ENCODE data around the gene EID3.

The EID3 gene

DNA sequence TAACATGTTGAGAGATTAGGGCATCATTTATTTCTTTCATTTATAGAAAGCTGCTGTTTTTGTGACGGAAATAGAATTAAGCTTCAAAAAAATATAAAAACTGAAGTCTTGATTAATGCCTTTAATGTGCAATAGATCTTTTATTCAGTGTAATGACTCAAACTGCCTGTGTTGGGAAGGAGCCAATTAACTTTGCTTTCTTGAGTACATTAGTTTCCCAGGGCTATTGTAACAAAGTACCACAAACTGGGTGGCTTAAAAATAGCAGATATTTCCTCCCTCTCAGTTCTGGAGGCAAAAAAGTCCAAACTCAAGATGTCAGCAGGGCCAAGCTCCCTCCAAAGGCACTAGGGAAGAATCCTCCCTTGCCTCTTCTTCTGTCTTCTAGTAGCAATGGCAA, 36.6 kb downstream of the EID3 start:
- no peak for DNase-seq (ENCODE audit: low spot score)

DNA sequence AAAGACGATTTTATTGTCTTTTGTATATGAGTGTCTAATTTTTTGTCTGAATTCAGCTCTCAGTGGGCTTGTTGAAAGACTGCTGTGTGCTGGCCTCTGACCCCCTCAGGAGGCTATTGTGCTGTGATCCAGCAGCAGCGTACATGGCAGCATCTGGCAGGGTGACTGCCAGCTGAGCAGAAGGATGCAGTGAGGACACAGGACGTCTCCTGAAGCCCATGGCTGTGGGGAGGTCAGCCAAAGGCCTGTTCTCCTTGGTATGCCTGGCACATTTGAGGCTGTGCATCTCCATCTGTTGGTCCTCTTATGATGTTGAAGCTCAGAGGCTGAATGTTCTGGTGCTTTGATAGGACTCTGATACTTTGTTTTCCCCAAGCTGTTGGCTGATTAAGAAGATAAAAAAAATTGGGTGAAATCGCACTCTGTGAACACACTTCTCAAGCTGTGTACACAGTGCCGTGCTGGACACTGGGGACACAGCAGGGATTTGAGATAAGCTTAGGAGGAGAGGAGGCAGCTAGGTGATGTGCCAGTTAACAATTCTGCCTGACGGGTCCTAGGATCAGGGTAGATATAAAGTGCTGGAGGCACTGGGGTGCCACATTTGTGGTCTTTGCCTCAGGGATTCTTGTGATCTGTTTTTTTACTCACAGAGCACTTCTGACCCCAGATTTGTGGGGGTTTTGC, 37.5 kb downstream of the EID3 start:
- DNase-seq (ENCODE audit: low spot score): no peak

DNA sequence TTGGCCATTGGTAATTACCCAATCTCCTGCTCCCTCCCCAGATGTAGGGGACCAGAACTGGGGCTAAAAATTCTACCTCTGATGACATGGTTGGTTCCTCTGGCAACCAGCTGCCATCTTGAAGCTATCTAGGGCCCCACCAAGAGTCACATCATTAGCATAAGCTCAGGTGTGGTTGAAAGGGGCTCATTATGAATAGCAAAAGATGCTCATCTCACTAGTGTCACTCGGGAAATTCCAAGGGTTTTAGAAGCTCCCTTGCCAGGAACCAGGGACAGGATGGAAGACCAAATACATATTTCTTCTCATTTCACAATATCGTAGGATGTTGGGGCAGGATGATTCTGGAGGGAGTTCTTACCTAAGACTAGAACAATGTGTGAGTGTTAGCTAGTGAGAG, 38.6 kb downstream of the EID3 start:
- no peak for DNase-seq (ENCODE audit: low spot score)

DNA sequence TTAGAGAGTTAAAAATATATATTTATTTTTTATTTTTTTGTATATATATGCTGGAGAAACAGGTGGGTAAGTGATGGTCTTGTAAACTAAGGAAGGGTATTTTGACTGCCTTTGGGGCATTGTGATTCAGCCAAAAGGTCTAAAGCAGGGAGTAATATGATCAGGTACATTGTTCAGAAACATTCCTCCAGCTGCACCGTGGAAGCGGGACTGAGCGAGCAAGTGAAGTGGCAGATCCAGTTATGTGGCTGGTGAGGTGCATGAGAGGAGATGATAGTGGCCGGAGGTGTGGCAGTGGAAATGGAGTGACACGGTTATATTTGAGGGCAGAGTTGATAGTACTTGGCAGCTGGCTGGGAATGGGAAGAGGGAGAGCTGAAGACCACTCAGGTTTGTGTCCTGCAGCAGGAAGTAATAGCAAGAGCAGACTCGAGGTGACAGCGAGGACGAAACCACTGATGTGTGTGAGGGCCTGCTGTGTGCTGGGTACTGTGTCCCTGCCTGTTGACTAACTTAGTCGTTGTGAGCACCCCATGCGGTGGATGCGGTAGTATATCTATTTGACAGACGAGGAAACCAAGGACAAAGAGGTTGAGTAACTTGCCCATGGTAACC, 39.2 kb downstream of the EID3 start:
- DNase-seq (ENCODE audit: low spot score): no peak

DNA sequence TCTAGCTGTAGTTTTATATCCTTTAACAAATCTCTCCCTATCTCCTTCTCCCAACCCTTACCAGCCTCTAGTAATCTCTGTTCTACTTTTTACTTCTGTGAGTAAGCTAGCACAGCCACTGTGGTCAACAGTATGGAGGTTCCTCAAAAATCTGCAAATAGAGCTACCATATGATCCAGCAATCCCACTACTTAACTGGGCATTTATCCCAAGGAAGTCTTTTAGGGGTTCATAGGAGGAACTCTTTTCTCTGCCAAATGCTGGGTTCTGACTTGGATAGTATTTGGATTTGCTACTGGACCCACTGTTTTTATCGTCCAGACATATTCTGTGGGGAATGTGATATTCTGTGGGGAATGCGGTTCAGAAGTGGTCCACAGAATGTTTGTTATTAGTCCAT, 41.1 kb downstream of the EID3 start:
- no peak for DNase-seq (ENCODE audit: low spot score)

DNA sequence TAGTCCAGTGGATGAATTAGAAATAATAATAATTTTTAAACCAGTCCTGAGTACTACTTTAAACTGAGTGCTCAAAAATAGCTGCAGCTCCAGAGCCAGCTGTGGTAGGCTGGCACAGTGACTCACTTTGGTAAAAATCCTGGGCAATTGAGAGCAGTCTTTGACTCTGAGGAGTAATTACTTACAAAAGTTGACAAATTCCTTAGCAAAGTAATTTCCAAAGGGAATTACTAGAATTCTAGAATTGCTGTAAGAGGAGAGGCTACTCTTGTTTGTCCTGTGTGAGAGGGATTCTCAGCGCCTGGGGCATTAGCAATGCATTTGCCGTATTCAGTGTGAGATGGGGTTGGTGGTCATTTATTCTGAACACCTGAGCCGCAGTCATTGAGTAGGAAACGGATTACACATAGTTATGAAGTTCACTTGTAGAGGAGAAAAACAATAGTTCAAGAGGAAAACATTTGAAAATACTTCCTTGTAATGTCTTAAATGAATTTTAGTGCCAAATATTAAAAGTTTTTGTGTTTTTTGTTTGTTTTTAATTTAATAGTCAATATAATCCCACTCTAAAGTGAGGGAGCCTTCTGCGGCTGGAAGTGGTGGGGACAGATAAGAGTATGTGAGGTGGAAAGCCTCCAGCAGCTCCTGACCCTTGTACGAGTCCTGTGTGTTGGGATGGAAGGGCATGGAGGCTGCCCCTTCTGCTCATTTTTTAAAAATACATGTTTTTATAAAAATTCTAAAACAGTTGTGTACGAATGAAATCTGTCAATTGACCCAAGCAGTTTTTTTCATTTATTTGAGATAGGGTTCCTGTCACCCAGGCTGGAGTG, 41.9 kb downstream of the EID3 start:
- DNase-seq (ENCODE audit: low spot score): no peak

DNA sequence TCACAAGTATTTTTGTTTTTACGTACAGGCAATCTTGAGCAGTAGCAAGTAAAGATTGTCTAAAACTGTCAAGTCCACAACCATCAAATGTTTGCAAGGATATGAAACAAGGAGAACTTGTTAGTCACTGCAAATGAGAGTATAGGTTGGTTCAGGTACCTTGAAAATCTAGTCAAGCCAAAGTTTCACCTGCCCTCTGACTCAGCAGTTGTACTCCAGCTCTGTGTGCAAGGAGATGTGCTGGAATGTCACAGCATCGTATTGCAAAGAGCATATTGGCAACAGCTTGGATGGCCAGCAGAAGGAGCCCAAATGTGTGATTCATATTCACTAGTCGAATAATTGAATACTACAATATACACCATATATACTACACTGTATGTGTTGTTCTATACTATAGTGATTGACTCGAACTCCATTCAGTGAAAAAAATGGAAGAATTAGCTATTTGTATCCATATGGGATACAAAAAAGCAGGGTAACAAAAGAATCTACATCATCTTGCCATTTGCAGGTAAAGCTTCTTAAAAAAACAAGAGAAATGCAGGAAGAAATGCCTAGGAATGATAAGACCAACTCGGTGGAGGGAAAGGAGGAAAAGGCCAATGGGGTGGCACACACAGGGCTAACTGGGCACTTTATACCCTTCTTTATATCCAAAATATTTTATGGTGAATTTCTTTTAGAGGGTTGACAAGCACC, 44.0 kb downstream of the EID3 start:
- no peak for DNase-seq (ENCODE audit: low spot score)

DNA sequence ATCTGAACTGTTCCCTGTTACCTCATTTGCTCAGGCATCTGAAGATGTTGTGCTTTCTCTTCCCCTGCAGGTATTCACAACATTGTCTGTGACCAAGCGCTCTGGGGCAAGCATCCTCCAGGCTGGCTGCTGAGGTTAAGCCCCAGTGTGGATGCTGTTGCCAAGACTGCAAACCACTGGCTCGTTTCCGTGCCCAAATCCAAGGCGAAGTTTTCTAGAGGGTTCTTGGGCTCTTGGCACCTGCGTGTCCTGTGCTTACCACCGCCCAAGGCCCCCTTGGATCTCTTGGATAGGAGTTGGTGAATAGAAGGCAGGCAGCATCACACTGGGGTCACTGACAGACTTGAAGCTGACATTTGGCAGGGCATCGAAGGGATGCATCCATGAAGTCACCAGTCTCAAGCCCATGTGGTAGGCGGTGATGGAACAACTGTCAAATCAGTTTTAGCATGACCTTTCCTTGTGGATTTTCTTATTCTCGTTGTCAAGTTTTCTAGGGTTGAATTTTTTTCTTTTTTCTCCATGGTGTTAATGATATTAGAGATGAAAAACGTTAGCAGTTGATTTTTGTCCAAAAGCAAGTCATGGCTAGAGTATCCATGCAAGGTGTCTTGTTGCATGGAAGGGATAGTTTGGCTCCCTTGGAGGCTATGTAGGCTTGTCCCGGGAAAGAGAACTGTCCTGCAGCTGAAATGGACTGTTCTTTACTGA, 44.9 kb downstream of the EID3 start:
- no peak for DNase-seq (ENCODE audit: low spot score)

DNA sequence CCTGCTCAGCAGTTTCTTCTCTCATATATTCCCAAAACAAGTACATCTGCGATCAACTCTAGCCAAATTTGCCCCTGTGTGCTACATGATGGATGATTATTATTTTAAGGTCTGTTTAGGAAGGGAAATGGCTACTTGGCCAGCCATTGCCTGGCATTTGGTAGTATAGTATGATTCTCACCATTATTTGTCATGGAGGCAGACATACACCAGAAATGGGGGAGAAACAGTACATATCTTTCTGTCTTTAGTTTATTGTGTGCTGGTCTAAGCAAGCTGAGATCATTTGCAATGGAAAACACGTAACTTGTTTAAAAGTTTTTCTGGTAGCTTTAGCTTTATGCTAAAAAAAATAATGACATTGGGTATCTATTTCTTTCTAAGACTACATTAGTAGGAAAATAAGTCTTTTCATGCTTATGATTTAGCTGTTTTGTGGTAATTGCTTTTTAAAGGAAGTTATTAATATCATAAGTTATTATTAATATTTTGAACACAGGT, 45.5 kb downstream of the EID3 start:
- DNase-seq (ENCODE audit: low spot score): no peak

DNA sequence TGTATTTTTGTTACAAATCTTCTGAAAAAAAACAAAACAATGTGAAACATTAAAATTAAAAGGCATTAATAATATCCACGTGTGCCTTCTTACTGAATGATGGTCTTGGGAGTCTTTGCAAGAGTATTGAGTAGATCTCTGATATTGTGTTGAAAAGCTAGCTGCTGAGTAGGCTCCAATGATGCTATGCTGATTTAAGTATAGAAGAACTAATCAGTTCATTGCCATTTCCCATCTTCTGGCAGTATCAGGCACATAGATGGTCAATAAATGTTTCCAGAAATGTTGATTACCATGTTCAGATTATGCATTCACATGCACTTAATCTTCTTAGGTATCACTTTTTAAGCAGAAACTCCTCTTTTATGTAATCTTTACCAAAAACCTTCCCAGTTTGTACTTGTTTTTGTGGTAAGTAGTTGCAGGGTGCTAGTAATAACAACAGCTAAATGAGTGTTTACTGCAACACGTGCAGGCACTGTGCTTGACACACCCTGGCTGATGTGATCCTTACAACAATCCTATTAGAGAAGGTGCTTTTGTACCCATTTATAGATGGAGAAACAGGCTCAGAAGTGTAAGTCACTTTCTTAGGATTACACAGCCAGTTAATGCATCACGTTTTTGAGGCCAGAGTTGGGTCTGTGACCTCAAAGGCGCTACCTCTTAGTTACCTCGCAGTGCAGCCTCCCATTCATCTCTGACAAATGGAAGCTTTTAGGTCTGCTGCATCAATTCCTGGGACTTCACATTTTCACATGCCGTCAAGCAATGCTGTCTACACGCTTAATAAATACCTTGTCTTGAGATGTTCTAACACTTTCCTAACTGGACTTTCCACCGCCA, 46.9 kb downstream of the EID3 start:
- DNase-seq (ENCODE audit: low spot score): no peak

DNA sequence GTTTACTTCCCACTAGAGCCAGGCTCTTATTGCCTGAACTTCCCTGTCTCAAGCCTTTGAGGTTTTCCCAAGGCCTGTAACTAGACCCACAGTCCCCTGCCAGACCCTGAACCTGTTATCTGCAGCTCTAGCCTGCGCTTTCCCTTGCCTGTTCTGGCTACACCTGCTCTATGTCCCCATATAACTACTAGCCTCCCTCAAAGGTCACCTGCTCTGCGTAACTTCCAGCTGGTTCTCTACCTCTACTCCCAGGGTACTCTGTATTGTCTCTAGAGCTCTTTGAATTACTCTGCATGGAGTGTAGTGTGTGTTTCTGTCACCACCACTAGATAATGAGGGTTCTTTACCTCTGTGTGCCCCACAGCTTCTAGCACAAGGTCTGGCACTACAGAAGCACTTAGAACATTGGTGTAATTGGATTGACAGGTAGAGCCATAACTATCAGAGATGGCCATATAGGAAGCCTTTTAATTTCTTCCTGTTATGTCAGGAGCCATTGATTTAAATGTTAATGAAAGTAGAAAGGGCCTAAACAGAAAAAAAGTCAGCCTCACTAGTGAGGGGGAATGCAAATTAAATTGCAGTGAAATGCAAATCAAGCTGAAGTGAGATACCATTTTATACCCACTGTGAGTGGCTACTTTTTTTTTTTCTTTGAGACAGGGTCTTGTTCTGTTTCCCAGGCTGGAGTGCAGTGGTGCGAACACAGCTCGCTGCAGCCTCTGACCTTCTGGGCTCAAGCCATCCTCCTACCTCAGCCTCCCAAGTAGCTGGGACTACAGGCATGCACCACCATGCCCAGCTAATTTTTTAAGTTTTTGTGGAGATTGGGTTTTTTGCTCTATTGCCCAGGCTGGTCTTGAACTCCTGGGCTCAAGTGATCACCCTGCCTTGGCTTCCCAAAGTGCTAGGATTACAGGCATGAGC, 47.8 kb downstream of the EID3 start:
- no peak for DNase-seq (ENCODE audit: low spot score)

DNA sequence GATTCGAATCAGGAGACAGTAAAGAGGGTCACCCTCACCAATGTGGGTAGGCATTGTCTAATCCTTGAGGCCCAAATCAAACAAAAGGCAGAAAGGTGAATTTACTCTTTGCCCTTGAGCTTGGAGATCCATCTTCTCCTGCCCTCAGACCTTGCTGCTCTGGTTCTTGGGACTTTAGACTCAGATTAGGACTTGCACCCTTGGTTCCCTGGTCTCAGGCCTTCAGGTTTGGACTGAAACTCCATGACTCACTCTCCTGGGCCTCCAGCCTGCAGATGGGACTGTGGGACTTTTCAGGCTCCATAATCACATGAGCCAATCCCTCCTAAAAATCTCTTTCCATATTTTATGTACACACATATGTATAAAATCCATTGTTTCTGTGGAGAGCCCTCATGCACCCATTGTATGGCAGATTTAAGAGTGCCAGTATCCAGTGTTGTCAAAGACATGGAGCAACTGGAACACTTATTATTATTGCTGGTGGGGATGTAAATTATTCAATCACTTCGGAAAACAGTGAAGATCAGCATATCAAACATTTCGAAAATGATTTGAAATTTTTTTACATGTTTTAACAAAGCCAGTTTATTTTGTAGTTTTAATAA, 48.7 kb downstream of the EID3 start:
- no peak for DNase-seq (ENCODE audit: low spot score)

DNA sequence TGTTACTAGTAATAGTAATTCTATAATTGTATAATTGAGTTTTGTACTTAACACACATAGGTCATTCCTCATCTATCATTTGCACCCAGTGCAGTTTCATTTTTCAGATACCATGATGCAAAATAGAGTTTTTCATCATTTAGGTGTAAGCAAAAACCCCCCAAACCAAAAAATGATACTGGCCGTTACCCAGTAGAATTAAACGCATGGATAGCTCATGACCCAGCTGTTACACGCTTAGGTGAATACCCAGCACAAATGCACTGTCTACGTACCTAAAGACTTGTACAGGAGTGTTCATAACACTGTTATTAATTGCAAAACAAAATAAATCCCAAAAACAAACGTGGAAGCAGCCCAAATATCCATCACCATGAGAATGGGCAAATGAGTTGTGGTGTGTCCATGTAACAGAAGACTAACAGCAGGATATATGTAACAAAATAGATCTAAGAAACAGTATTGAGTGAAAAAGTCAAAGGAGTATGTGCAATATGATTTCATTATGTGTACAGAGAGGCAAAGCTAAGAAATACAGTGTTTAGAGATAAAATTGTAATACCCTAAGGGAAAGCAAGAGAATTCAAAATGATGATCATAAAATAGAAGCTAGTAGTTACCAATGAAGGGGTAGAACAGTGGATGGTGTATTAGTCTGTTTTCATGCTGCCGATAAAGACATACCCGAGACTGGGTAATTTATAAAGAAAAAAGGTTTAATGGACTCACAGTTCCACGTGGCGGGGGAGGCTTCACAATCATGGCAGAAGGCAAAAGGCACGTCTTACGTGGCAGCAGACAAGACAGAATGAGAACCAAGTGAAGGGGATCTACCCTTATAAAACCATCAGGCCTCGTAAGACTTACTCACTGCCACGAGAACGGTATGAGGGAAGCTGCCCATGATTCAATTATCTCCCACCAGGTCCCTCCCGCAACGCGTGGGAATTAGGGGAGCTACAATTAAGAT, 49.8 kb downstream of the EID3 start:
- no peak for DNase-seq (ENCODE audit: low spot score)

DNA sequence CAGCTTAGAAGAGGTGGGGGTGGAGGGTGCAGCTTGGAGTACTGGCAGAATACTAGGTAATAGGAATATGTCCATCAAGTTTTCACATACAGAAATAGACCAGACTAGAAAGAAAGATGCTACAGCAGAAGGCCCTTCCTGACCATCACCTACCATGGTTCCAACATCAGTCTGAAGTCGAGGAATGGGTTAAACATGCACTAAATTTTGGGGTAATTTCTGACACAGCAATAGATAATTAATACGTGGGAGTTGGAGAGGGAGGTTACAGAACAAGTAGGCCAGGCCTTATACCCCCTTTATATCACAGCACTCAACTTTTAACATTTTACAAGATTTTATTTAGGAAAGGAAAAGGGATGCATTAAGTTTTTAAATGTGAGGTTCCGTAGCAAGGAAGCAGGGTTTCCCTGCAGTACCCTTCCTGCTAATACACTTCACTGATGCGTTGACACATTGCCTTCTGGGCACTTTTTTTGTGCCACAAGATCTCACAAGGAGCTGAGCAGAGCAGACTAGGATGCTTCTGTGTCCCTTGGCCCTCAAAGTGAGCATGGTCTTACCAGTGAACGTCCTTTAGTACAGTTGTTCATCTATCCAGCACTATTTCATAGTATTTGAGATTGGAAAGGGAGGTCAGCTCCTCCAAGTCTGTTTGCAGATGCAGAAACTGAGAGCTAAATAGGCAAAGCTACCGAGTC, 50.8 kb downstream of the EID3 start:
- DNase-seq (ENCODE audit: low spot score): no peak
